ENCODE measurements around the gene NDUFA8. TPM values are rescaled to one million over a fixed set of nuclear protein-coding genes. Genes with fewer than 3 reads are reported as not detected.
A peak's percentile ranks its signal among the peaks of the same experiment; 100 is the strongest.

The NDUFA8 gene
- 38.1 TPM for total RNA-seq

- peak; percentile 96 for DNase-seq (ENCODE audit: low spot score)
Observed at GRCh38 chr9:122159026-122159924, at the start of gene NDUFA8, which contains the start of gene MORN5. TSS of gene NDUFA8 (minus strand) at chr9:122159779. CDS start at chr9:122159677, 102 bp downstream. TSS of gene MORN5 (plus strand) at chr9:122159908. CDS start at chr9:122159973, 65 bp downstream.

- no peak for DNase-seq (ENCODE audit: low spot score)
Observed at GRCh38 chr9:122207096-122207495, 47.5 kb upstream of the NDUFA8 start.

GRCh38 chr9:122206118-122207046, 46.8 kb upstream of the NDUFA8 start:
- DNase-seq (ENCODE audit: low spot score), result no peak

GRCh38 chr9:122205176-122205575, 45.6 kb upstream of the NDUFA8 start:
- DNase-seq (ENCODE audit: low spot score), result no peak

GRCh38 chr9:122204491-122204890, 44.9 kb upstream of the NDUFA8 start:
- DNase-seq (ENCODE audit: low spot score), result no peak

GRCh38 chr9:122204055-122204454, 44.5 kb upstream of the NDUFA8 start:
- DNase-seq (ENCODE audit: low spot score), result no peak

GRCh38 chr9:122202111-122202510, 42.5 kb upstream of the NDUFA8 start:
- DNase-seq (ENCODE audit: low spot score), result no peak

- no peak for DNase-seq (ENCODE audit: low spot score)
Observed at GRCh38 chr9:122201641-122202040, 42.1 kb upstream of the NDUFA8 start.

- no peak for DNase-seq (ENCODE audit: low spot score)
Observed at GRCh38 chr9:122200960-122201595, 41.5 kb upstream of the NDUFA8 start.

- DNase-seq (ENCODE audit: low spot score), result no peak
Observed at GRCh38 chr9:122197882-122198281, 38.3 kb upstream of the NDUFA8 start.

GRCh38 chr9:122197426-122197825, 37.8 kb upstream of the NDUFA8 start:
- DNase-seq (ENCODE audit: low spot score), result no peak

GRCh38 chr9:122195875-122196274, 36.3 kb upstream of the NDUFA8 start:
- no peak for DNase-seq (ENCODE audit: low spot score)

- DNase-seq (ENCODE audit: low spot score), result no peak
Observed at GRCh38 chr9:122193651-122194050, 34.1 kb upstream of the NDUFA8 start.

- no peak for DNase-seq (ENCODE audit: low spot score)
Observed at GRCh38 chr9:122192914-122193525, 33.4 kb upstream of the NDUFA8 start.

GRCh38 chr9:122192261-122192875, 32.8 kb upstream of the NDUFA8 start:
- DNase-seq (ENCODE audit: low spot score), result no peak

- peak; percentile 59 for DNase-seq (ENCODE audit: low spot score)
Observed at GRCh38 chr9:122191584-122191983, 32.0 kb upstream of the NDUFA8 start.

- DNase-seq (ENCODE audit: low spot score), result peak; percentile 63
Observed at GRCh38 chr9:122190597-122191381, 31.2 kb upstream of the NDUFA8 start.

- DNase-seq (ENCODE audit: low spot score), result no peak
Observed at GRCh38 chr9:122188369-122188768, 28.8 kb upstream of the NDUFA8 start.

GRCh38 chr9:122186777-122187470, 27.3 kb upstream of the NDUFA8 start:
- DNase-seq (ENCODE audit: low spot score), result no peak

Measured in ureter (tissue), 1 donor.